ENCODE results near the gene S100A5.

Gene S100A5

GRCh38 chr1:153546371-153546770 lies 5.6 kb upstream of the S100A5 start:
- no peak overlapping the region for H3K4me3 ChIP-seq (ENCODE audit: low read depth, low read length)
- TF ChIP-seq, protein P1, sequence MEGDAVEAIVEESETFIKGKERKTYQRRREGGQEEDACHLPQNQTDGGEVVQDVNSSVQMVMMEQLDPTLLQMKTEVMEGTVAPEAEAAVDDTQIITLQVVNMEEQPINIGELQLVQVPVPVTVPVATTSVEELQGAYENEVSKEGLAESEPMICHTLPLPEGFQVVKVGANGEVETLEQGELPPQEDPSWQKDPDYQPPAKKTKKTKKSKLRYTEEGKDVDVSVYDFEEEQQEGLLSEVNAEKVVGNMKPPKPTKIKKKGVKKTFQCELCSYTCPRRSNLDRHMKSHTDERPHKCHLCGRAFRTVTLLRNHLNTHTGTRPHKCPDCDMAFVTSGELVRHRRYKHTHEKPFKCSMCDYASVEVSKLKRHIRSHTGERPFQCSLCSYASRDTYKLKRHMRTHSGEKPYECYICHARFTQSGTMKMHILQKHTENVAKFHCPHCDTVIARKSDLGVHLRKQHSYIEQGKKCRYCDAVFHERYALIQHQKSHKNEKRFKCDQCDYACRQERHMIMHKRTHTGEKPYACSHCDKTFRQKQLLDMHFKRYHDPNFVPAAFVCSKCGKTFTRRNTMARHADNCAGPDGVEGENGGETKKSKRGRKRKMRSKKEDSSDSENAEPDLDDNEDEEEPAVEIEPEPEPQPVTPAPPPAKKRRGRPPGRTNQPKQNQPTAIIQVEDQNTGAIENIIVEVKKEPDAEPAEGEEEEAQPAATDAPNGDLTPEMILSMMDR (IDR thresholded peaks at IDR 0.05; ENCODE audit: control insufficient read depth, extremely low read depth, insufficient read depth) = no peak
- DNase-seq (ENCODE audit: low read depth) = no peak

- TF ChIP-seq, protein P1 (IDR thresholded peaks at IDR 0.05; ENCODE audit: control insufficient read depth, extremely low read depth, insufficient read depth) = no peak
- DNase-seq (ENCODE audit: low read depth) = peak; percentile 77
- no peak within 1 kb of the TSS for H3K4me3 ChIP-seq (ENCODE audit: low read depth, low read length)
Observed at GRCh38 chr1:153545067-153546055, 4.6 kb upstream of the S100A5 start, which contains the start of gene S100A4. Gene S100A4 (minus strand): TSS chr1:153545806. CDS start chr1:153544794, 1,012 bp downstream.

- TF ChIP-seq, protein P1 (IDR thresholded peaks at IDR 0.05; ENCODE audit: control insufficient read depth, extremely low read depth, insufficient read depth) = no peak
- H3K4me3 ChIP-seq (ENCODE audit: low read depth, low read length) = no peak overlapping the region
- DNase-seq (ENCODE audit: low read depth) = no peak
Observed at GRCh38 chr1:153544453-153545066, 3.8 kb upstream of the S100A5 start.

GRCh38 chr1:153543736-153544135 lies 3.0 kb upstream of the S100A5 start:
- TF ChIP-seq, protein P1 (IDR thresholded peaks at IDR 0.05; ENCODE audit: control insufficient read depth, extremely low read depth, insufficient read depth) = no peak
- no peak overlapping the region for H3K4me3 ChIP-seq (ENCODE audit: low read depth, low read length)
- no peak for DNase-seq (ENCODE audit: low read depth)

- TF ChIP-seq, protein P1 (IDR thresholded peaks at IDR 0.05; ENCODE audit: control insufficient read depth, extremely low read depth, insufficient read depth) = no peak
- DNase-seq (ENCODE audit: low read depth) = no peak
- no peak overlapping the region for H3K4me3 ChIP-seq (ENCODE audit: low read depth, low read length)
Observed at GRCh38 chr1:153542956-153543711, 2.4 kb upstream of the S100A5 start.

GRCh38 chr1:153541641-153542590 lies 1.2 kb upstream of the S100A5 start:
- TF ChIP-seq, protein P1 (IDR thresholded peaks at IDR 0.05; ENCODE audit: control insufficient read depth, extremely low read depth, insufficient read depth) = no peak
- no peak for DNase-seq (ENCODE audit: low read depth)
- no peak overlapping the region for H3K4me3 ChIP-seq (ENCODE audit: low read depth, low read length)
